Mesothelial cell of epicardium (in vitro differentiated cells): ENCODE data around the gene PRSS38. TPM values are rescaled to one million over a fixed set of nuclear protein-coding genes. Genes with fewer than 3 reads are reported as not detected.
A peak's percentile ranks its signal among the peaks of the same experiment; 100 is the strongest.

ENCODE experiments used
- DNase-seq, 2 experiments: peaks; one replicate each; pipeline ENCODE4 v3.0.0; 2021; ENCODE audit warnings: low spot score in 2 of 2; ENCODE audit not compliant: unreplicated experiment in 2 of 2
- H3K27ac Mint-ChIP-seq: 2 replicates; pipeline ENCODE4 v1.8.0; 2021; ENCODE audit warnings: mixed read lengths
- H3K27me3 Mint-ChIP-seq: 2 replicates; pipeline ENCODE4 v1.8.0; 2021; ENCODE audit warnings: low read depth, mixed read lengths
- H3K36me3 Mint-ChIP-seq: 2 replicates; pipeline ENCODE4 v1.8.0; 2021; ENCODE audit warnings: mixed read lengths
- H3K4me1 Mint-ChIP-seq: 2 replicates; pipeline ENCODE4 v1.8.0; 2021; ENCODE audit warnings: mixed read lengths
- H3K4me3 Mint-ChIP-seq: 2 replicates; pipeline ENCODE4 v1.8.0; 2021; ENCODE audit warnings: mild to moderate bottlenecking, moderate library complexity, mixed read lengths
- H3K9me3 Mint-ChIP-seq: 2 replicates; pipeline ENCODE4 v1.8.0; 2021; ENCODE audit warnings: mixed read lengths
- total RNA-seq: library from RNA; stranded (reverse); gene quantifications from 3 replicates; pipeline ENCODE4 v1.2.1, GENCODE V29; 2021
- TF ChIP-seq, protein P1 (sequence below): fragments of 200-600 bp; sonication (generic); IDR thresholded peaks from one replicate; pipeline ENCODE4 v1.5.0; 2021; ENCODE audit warnings: antibody characterized with exemption; ENCODE audit not compliant: unreplicated experiment

PRSS38 gene
- total RNA-seq, 1 donor from 2014 or later = not detected

GRCh38 chr1:227779685-227780084, 35.8 kb upstream of the PRSS38 start:
- Mint-ChIP-seq H3K4me1 (no peaks in the 10 kb centered on the region), H3K9me3 (no peaks in the 10 kb centered on the region), H3K27me3 (no peaks in the 10 kb centered on the region), H3K4me3 (no peak overlapping the region), H3K36me3 (no peaks in the 10 kb centered on the region), H3K27ac (no peak overlapping the region)
- DNase-seq = peak in 1 of 2 experiments; percentile 24
- TF ChIP-seq, protein P1, sequence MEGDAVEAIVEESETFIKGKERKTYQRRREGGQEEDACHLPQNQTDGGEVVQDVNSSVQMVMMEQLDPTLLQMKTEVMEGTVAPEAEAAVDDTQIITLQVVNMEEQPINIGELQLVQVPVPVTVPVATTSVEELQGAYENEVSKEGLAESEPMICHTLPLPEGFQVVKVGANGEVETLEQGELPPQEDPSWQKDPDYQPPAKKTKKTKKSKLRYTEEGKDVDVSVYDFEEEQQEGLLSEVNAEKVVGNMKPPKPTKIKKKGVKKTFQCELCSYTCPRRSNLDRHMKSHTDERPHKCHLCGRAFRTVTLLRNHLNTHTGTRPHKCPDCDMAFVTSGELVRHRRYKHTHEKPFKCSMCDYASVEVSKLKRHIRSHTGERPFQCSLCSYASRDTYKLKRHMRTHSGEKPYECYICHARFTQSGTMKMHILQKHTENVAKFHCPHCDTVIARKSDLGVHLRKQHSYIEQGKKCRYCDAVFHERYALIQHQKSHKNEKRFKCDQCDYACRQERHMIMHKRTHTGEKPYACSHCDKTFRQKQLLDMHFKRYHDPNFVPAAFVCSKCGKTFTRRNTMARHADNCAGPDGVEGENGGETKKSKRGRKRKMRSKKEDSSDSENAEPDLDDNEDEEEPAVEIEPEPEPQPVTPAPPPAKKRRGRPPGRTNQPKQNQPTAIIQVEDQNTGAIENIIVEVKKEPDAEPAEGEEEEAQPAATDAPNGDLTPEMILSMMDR = no peak

- no peaks in the 10 kb centered on the region for H3K4me1 Mint-ChIP-seq
- TF ChIP-seq, protein P1 = no peak
- no peak overlapping the region for H3K27ac Mint-ChIP-seq
- H3K4me3 Mint-ChIP-seq = no peak overlapping the region
- no peaks in the 10 kb centered on the region for H3K9me3 Mint-ChIP-seq
- H3K27me3 Mint-ChIP-seq = peaks cover under 1% of the 10 kb centered on the region
- peak in 1 of 2 experiments; percentile 26 for DNase-seq
- H3K36me3 Mint-ChIP-seq = no peaks in the 10 kb centered on the region
Observed at GRCh38 chr1:227780101-227781044, 35.1 kb upstream of the PRSS38 start.

DNA sequence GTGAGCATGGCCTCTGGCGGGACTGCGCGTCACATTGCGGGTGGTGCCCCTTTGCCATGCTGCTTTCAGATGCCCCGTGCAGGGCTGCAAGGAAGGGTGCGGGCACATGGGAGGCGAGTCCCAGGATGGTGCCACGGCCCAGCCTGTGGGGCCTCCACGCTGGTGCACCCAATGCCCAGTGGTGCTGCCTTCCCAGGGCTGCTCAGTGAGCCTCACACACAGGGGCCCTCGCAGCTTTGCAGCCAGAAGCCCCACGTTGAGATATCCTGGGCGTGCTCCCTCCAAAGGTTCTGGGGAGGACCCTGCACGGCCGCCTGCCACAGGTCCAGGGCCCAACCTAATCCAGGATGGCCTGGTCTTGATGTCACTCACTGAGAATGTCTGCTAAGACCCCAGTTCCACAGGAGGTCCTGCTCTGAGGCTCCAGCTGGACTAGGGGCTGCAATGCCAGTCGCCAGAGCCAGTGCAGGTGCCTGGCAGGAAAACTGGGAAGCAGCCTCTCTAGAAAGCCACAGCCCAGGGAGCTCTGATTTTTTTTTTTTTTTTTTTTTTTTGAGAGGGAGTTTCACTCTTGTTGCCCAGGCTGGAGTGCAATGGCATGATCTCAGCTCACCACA, 34.1 kb upstream of the PRSS38 start:
- H3K36me3 Mint-ChIP-seq = no peaks in the 10 kb centered on the region
- no peaks in the 10 kb centered on the region for H3K9me3 Mint-ChIP-seq
- no peaks in the 10 kb centered on the region for H3K4me1 Mint-ChIP-seq
- DNase-seq = peak in 1 of 2 experiments; percentile 36
- TF ChIP-seq, protein P1 = no peak
- no peak overlapping the region for H3K4me3 Mint-ChIP-seq
- peaks cover 8% of the 10 kb centered on the region for H3K27me3 Mint-ChIP-seq
- H3K27ac Mint-ChIP-seq = no peak overlapping the region

DNA sequence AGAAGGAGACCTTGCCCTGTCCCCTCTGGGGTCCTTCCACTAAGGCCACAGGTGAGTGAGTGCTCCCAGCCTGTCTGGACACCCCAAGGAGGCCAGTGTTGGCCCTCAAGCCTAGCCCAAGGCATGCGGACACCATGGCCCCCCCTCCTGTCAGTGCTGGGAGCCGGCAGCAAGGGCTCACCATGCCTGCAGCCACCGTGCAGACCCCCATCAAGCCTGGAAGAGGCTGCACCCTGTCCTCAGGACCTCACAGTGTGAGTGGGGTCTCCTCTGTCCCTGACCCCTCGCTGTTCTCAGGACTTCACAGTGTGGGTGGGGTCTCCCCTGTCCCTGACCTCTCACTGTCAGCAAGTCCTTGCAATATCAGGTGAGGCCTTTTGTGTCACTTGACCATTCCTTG, 33.2 kb upstream of the PRSS38 start:
- H3K27me3 Mint-ChIP-seq = peaks cover 13% of the 10 kb centered on the region
- H3K36me3 Mint-ChIP-seq = no peaks in the 10 kb centered on the region
- H3K27ac Mint-ChIP-seq = no peak overlapping the region
- peak in 1 of 2 experiments; percentile 21 for DNase-seq
- TF ChIP-seq, protein P1 = no peak
- no peak overlapping the region for H3K4me3 Mint-ChIP-seq
- no peaks in the 10 kb centered on the region for H3K9me3 Mint-ChIP-seq
- H3K4me1 Mint-ChIP-seq = peaks cover 4% of the 10 kb centered on the region

- no peak for DNase-seq
- TF ChIP-seq, protein P1 = no peak
- H3K27ac Mint-ChIP-seq = no peak overlapping the region
Observed at GRCh38 chr1:227785094-227785804, 30.2 kb upstream of the PRSS38 start.

More at GRCh38 chr1:227785094-227785804, 30.2 kb upstream of the PRSS38 start:
- Mint-ChIP-seq H3K4me3 (no peak overlapping the region), H3K27me3 (peaks cover 15% of the 10 kb centered on the region), H3K9me3 (no peaks in the 10 kb centered on the region), H3K4me1 (peaks cover 21% of the 10 kb centered on the region), H3K36me3 (no peaks in the 10 kb centered on the region)
